ENCODE results near the gene CR2. TPM values are rescaled to one million over a fixed set of nuclear protein-coding genes. Genes with fewer than 3 reads are reported as not detected.

Gene CR2
- polyA plus RNA-seq, 1 experiment = not detected

- H3K27me3 ChIP-seq (ENCODE audit: control insufficient read depth, insufficient read depth, low read length) = no peaks in the 10 kb centered on the region
- ChIA-PET POLR2A (no interaction called here), CTCF (interaction anchor here (1.1 kb wide), 1 partner anchor 11 kb away, joined by 5 read pairs; no protein-coding TSS in a partner anchor)
- no peak for DNase-seq (ENCODE audit: low read depth, low spot score)
- H3K4me3 ChIP-seq (ENCODE audit: low read depth, low read length) = no peak overlapping the region
- TF ChIP-seq CTCF (IDR thresholded peaks at IDR 0.05; ENCODE audit: low read depth, low read length) = no peak
- no peak overlapping the region for H3K27ac ChIP-seq (ENCODE audit: low read depth, low read length)
- H3K9me3 ChIP-seq (ENCODE audit: control insufficient read depth, insufficient read depth, low read length) = no peaks in the 10 kb centered on the region
Measured at GRCh38 chr1:207510444-207510843, 56.3 kb downstream of the CR2 start.

- no peak for DNase-seq (ENCODE audit: low read depth, low spot score)
- Histone ChIP-seq H3K27me3 (ENCODE audit: control insufficient read depth, insufficient read depth, low read length) (no peaks in the 10 kb centered on the region), H3K9me3 (ENCODE audit: control insufficient read depth, insufficient read depth, low read length) (no peaks in the 10 kb centered on the region), H3K27ac (ENCODE audit: low read depth, low read length) (no peak overlapping the region), H3K4me3 (ENCODE audit: low read depth, low read length) (no peak overlapping the region)
- CTCF ChIA-PET = no interaction called here
- POLR2A ChIA-PET = no interaction called here
- no peak for TF ChIP-seq CTCF (IDR thresholded peaks at IDR 0.05; ENCODE audit: low read depth, low read length)
Measured at GRCh38 chr1:207514890-207515289, 60.8 kb downstream of the CR2 start.

- Histone ChIP-seq H3K9me3 (ENCODE audit: control insufficient read depth, insufficient read depth, low read length) (no peaks in the 10 kb centered on the region), H3K4me3 (ENCODE audit: low read depth, low read length) (no peak overlapping the region), H3K27ac (ENCODE audit: low read depth, low read length) (no peak overlapping the region), H3K27me3 (ENCODE audit: control insufficient read depth, insufficient read depth, low read length) (no peaks in the 10 kb centered on the region)
- POLR2A ChIA-PET = no interaction called here
- DNase-seq (ENCODE audit: low read depth, low spot score) = no peak
- CTCF ChIA-PET = no interaction called here
- TF ChIP-seq CTCF (IDR thresholded peaks at IDR 0.05; ENCODE audit: low read depth, low read length) = no peak
Measured at GRCh38 chr1:207516729-207517128, 62.6 kb downstream of the CR2 start.

- Histone ChIP-seq H3K27me3 (ENCODE audit: control insufficient read depth, insufficient read depth, low read length) (no peaks in the 10 kb centered on the region), H3K27ac (ENCODE audit: low read depth, low read length) (no peak overlapping the region), H3K9me3 (ENCODE audit: control insufficient read depth, insufficient read depth, low read length) (no peaks in the 10 kb centered on the region), H3K4me3 (ENCODE audit: low read depth, low read length) (no peak overlapping the region)
- CTCF ChIA-PET = no interaction called here
- no peak for DNase-seq (ENCODE audit: low read depth, low spot score)
- POLR2A ChIA-PET = no interaction called here
- no peak for TF ChIP-seq CTCF (IDR thresholded peaks at IDR 0.05; ENCODE audit: low read depth, low read length)
Measured at GRCh38 chr1:207518608-207519236, 64.6 kb downstream of the CR2 start.

GRCh38 chr1:207519505-207520399, 65.6 kb downstream of the CR2 start:
- POLR2A ChIA-PET = no interaction called here

More at GRCh38 chr1:207519505-207520399, 65.6 kb downstream of the CR2 start:
- no peaks in the 10 kb centered on the region for H3K27me3 ChIP-seq (ENCODE audit: control insufficient read depth, insufficient read depth, low read length)
- CTCF ChIA-PET = interaction anchor here (1.6 kb wide), 1 partner anchor 59 kb away, joined by 4 read pairs; no protein-coding TSS in a partner anchor
- H3K9me3 ChIP-seq (ENCODE audit: control insufficient read depth, insufficient read depth, low read length) = no peaks in the 10 kb centered on the region
- no peak overlapping the region for H3K4me3 ChIP-seq (ENCODE audit: low read depth, low read length)
- TF ChIP-seq CTCF (IDR thresholded peaks at IDR 0.05; ENCODE audit: low read depth, low read length) = no peak
- no peak overlapping the region for H3K27ac ChIP-seq (ENCODE audit: low read depth, low read length)
- no peak for DNase-seq (ENCODE audit: low read depth, low spot score)

Measured in AG04450 (cell line).